HFFc6 (cell line): ENCODE data around the gene RAB11B. TPM values are rescaled to one million over a fixed set of nuclear protein-coding genes. Genes with fewer than 3 reads are reported as not detected.
"Not testable (repeated sequence)": the region's sequence is repeated elsewhere in the genome, so short reads cannot be mapped to it uniquely, and the experiment has no call there.

Experiments used
- DNase-seq: peaks from one replicate; pipeline ENCODE4 v3.0.0-alpha.2; 2018
- H3K27ac Mint-ChIP-seq: 2 replicates; pipeline ENCODE4 v1.8.0; 2020; ENCODE audit warnings: mild to moderate bottlenecking, mixed read lengths
- H3K27me3 Mint-ChIP-seq: 2 replicates; pipeline ENCODE4 v1.8.0; 2021; ENCODE audit warnings: mild to moderate bottlenecking, moderate library complexity, mixed read lengths; ENCODE audit not compliant: insufficient read depth
- H3K36me3 Mint-ChIP-seq: 2 replicates; pipeline ENCODE4 v1.8.0; 2021; ENCODE audit warnings: low read depth, mixed read lengths
- H3K4me1 Mint-ChIP-seq: 2 replicates; pipeline ENCODE4 v1.8.0; 2020; ENCODE audit warnings: low read depth, mixed read lengths
- H3K4me3 Mint-ChIP-seq: 2 replicates; pipeline ENCODE4 v1.8.0; 2020; ENCODE audit warnings: mild to moderate bottlenecking, moderate library complexity, mixed read lengths
- H3K9me3 Mint-ChIP-seq: 2 replicates; pipeline ENCODE4 v1.8.0; 2020; ENCODE audit warnings: mild to moderate bottlenecking, mixed read lengths
- CTCF ChIP-seq: fragments of 200-600 bp; sonication (generic); IDR thresholded peaks from 2 replicates; pipeline ENCODE4 v1.5.0; 2021; ENCODE audit warnings: antibody characterized with exemption, mild to moderate bottlenecking
- long read RNA-seq: library from polyadenylated mRNA; unstranded; transcript quantifications from one replicate; pipeline ENCODE4 v2.0.0, GENCODE V29; 2019
- total RNA-seq, 6 experiments: library from RNA; stranded (reverse); fragmentation: NEBNext Ultra II Directional; extraction: Animal tissue kit (Norgen Biotek cat#: 25700); gene quantifications; 2 replicates in 1 of 6; 3 replicates in 5 of 6; pipeline ENCODE4 v1.2.3, GENCODE V29; 2021

Gene RAB11B
- 100 to 1,000 TPM in 1 of 6 experiments, 10 to 100 TPM in 5; 82.5 to 107 (median 92.4) TPM for total RNA-seq
- long read RNA-seq, transcript RAB11B-201 (5 exons, 1,751 nt) = major isoform, 69 of 78 reads
- long read RNA-seq, partial matches to known transcripts = 6 of 78 reads
- long read RNA-seq, other reads (novel, unspliced or antisense) = 3 of 78 reads

- peaks cover 7% of the 10 kb centered on the region; the same call in 1 of the 2 replicates for H3K9me3 Mint-ChIP-seq
- H3K4me3 Mint-ChIP-seq = peak within 1 kb of the TSS; percentile 92
- peak; percentile 100 for DNase-seq
- peaks cover 23% of the 10 kb centered on the region for H3K4me1 Mint-ChIP-seq
- peaks cover 16% of the 10 kb centered on the region for H3K36me3 Mint-ChIP-seq
- TF ChIP-seq CTCF = no peak
- H3K27ac Mint-ChIP-seq = peak within 1 kb of the TSS; percentile 93
- no peaks in the 10 kb centered on the region; the same call in 1 of the 2 replicates for H3K27me3 Mint-ChIP-seq
Measured at GRCh38 chr19:8389891-8390616, at the start of gene RAB11B. Gene RAB11B (plus strand): TSS chr19:8390360. CDS start chr19:8390417, 57 bp downstream.

DNA sequence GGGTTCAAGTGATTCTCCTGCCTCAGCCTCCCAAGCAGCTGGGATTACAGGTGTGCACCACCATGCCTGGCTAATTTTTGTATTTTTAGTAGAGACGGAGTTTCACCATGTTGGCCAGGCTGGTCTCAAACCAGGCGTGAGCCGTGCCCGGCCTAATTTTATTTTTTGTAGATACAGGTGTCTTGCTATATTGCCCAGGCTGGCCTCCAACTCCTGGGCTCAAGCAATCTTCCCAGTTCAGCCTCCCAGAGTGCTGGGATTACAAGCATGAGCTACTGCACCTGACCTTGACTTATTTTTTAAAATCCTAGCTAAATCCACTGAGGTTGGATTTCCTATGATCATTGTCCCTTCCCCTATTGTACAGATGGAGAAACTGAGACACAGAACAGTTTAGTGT, 48.7 kb upstream of the RAB11B start:
- not testable (repeated sequence) for H3K36me3 Mint-ChIP-seq, H3K4me3 Mint-ChIP-seq, H3K27ac Mint-ChIP-seq, H3K9me3 Mint-ChIP-seq, DNase-seq, H3K4me1 Mint-ChIP-seq
- H3K27me3 Mint-ChIP-seq = peaks cover 30% of the 10 kb centered on the region

DNA sequence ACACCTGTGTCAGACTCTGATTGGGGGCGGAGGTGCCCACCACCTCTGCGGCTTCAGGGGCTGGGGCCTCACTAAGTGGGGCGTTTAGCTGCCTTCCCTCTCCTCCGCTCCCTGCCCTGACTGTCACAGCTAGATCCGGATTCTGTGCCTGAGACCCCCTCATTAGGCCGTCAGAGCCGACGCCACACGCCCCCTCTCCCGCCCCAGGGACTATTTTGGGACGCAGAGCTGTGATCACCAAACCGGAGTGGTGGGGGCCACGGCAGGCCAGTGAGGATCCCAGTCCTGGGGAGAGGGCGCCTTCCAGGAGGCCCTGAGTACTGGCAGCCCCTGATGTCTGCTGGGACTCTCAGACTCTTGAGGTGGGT, 47.9 kb upstream of the RAB11B start:
- H3K27ac Mint-ChIP-seq = no peak overlapping the region
- H3K27me3 Mint-ChIP-seq = peaks cover 27% of the 10 kb centered on the region
- no peaks in the 10 kb centered on the region for H3K4me1 Mint-ChIP-seq
- no peaks in the 10 kb centered on the region for H3K36me3 Mint-ChIP-seq
- no peak for DNase-seq
- H3K9me3 Mint-ChIP-seq = no peaks in the 10 kb centered on the region
- TF ChIP-seq CTCF = no peak
- H3K4me3 Mint-ChIP-seq = no peak overlapping the region

GRCh38 chr19:8342684-8343482, 47.3 kb upstream of the RAB11B start, which contains the start of gene KANK3:
Gene KANK3 (minus strand): TSS chr19:8343262. CDS start chr19:8337828, 5,434 bp downstream.
- H3K27me3 Mint-ChIP-seq = peaks cover 21% of the 10 kb centered on the region
- H3K27ac Mint-ChIP-seq = no peak within 1 kb of the TSS
- H3K36me3 Mint-ChIP-seq = no peaks in the 10 kb centered on the region
- H3K4me3 Mint-ChIP-seq = no peak within 1 kb of the TSS
- H3K9me3 Mint-ChIP-seq = no peaks in the 10 kb centered on the region
- peaks cover 5% of the 10 kb centered on the region; the same call in 1 of the 2 replicates for H3K4me1 Mint-ChIP-seq
- peak; percentile 86 for DNase-seq
- no peak for TF ChIP-seq CTCF

GRCh38 chr19:8343483-8343844, 46.7 kb upstream of the RAB11B start:
- Mint-ChIP-seq H3K27ac (no peak overlapping the region), H3K9me3 (no peaks in the 10 kb centered on the region), H3K36me3 (no peaks in the 10 kb centered on the region), H3K4me1 (peaks cover 5% of the 10 kb centered on the region; the same call in 1 of the 2 replicates), H3K27me3 (peaks cover 21% of the 10 kb centered on the region), H3K4me3 (no peak overlapping the region)
- no peak for TF ChIP-seq CTCF
- no peak for DNase-seq

GRCh38 chr19:8349629-8350372, 40.4 kb upstream of the RAB11B start:
- not testable (repeated sequence) for H3K36me3 Mint-ChIP-seq, H3K9me3 Mint-ChIP-seq, DNase-seq, H3K27me3 Mint-ChIP-seq, H3K4me3 Mint-ChIP-seq, H3K27ac Mint-ChIP-seq
- peaks cover 23% of the 10 kb centered on the region for H3K4me1 Mint-ChIP-seq
